Measurements from ENCODE around the gene MAPK6. TPM values are rescaled to one million over a fixed set of nuclear protein-coding genes. Genes with fewer than 3 reads are reported as not detected.

Gene MAPK6
- total RNA-seq, 5 donors from 2014 or later (not counting 1 experiment from before 2014, with no cell fraction given), result 15.1 to 35.1 (median 19.8) TPM

GRCh38 chr15:52114261-52115055 is 95.4 kb downstream of the MAPK6 start:
- Histone ChIP-seq H3K4me3 (ENCODE audit: control insufficient read depth in 1 of 2, extremely low read depth in 1 of 2, low read length in 1 of 2) (no peak overlapping the region), H3K9me3 (no peaks in the 10 kb centered on the region), H3K36me3 (ENCODE audit: control insufficient read depth in 2 of 2, extremely low read depth in 1 of 2, insufficient read depth in 1 of 2, low read length in 1 of 2) (no peaks in the 10 kb centered on the region), H3K27ac (ENCODE audit: low read length) (no peak overlapping the region), H3K27me3 (replicated peaks in 1 of 2; ENCODE audit: control insufficient read depth in 2 of 2, extremely low read depth in 1 of 2, insufficient read depth in 2 of 2, low read length in 1 of 2) (peaks cover 0 to 27% of the 10 kb centered on the region in 2 experiments), H3K4me1 (ENCODE audit: control insufficient read depth in 1 of 2, extremely low read depth in 1 of 2, insufficient read depth in 2 of 2, low read length in 2 of 2) (peaks cover 0 to 15% of the 10 kb centered on the region in 2 experiments)
- Mint-ChIP-seq H3K4me3 (no peak overlapping the region), H3K9me3 (no peaks in the 10 kb centered on the region), H3K4me1 (peaks cover 14 to 24% (median 19%) of the 10 kb centered on the region in 3 donors), H3K36me3 (no peaks in the 10 kb centered on the region), H3K27me3 (peaks cover 10 to 15% of the 10 kb centered on the region in 2 donors), H3K27ac (no peak overlapping the region)
- ChIA-PET POLR2A (interaction anchor here in 1 of 2 donors (0.6 kb wide), 1 partner anchor 106 kb away, joined by 3 read pairs; no protein-coding TSS in a partner anchor), CTCF (no interaction called here)
- WGBS (ENCODE audit: insufficient coverage), result 100% methylated on average over 4 of the region's 5 CpGs
- DNase-seq (no peak), ATAC-seq (replicated peaks in 1 of 4) (no peak)

- DNase-seq (no peak), ATAC-seq (replicated peaks in 1 of 4) (no peak)
- Mint-ChIP-seq H3K27me3 (peaks cover 4 to 7% of the 10 kb centered on the region in 2 donors), H3K9me3 (no peaks in the 10 kb centered on the region), H3K27ac (peak overlapping the region; percentile 49 to 78), H3K36me3 (no peaks in the 10 kb centered on the region), H3K4me3 (no peak overlapping the region), H3K4me1 (peaks cover 14 to 21% (median 19%) of the 10 kb centered on the region in 3 donors)
- 90% methylated on average over 2 of the region's 9 CpGs for WGBS (ENCODE audit: insufficient coverage)
- H3K9me3 ChIP-seq, result no peaks in the 10 kb centered on the region
- no peak overlapping the region for H3K27ac ChIP-seq (ENCODE audit: low read length)
- H3K4me3 ChIP-seq (ENCODE audit: control insufficient read depth in 1 of 2, extremely low read depth in 1 of 2, low read length in 1 of 2), result no peak overlapping the region
- peaks cover 0 to 6% of the 10 kb centered on the region in 2 donors for H3K36me3 ChIP-seq (ENCODE audit: control insufficient read depth in 2 of 2, extremely low read depth in 1 of 2, insufficient read depth in 1 of 2, low read length in 1 of 2)
- CTCF ChIA-PET, result no interaction called here
- peaks cover 0 to 20% of the 10 kb centered on the region in 2 experiments for H3K27me3 ChIP-seq (replicated peaks in 1 of 2; ENCODE audit: control insufficient read depth in 2 of 2, extremely low read depth in 1 of 2, insufficient read depth in 2 of 2, low read length in 1 of 2)
- POLR2A ChIA-PET, result no interaction called here
- peaks cover 0 to 15% of the 10 kb centered on the region in 2 experiments for H3K4me1 ChIP-seq (ENCODE audit: control insufficient read depth in 1 of 2, extremely low read depth in 1 of 2, insufficient read depth in 2 of 2, low read length in 2 of 2)
These were observed 96.8 kb downstream of the MAPK6 start for GRCh38 chr15:52115598-52116427.

Other genes with a start within 250 kb of the MAPK6 start
- 10 to 100 TPM; 47.2 to 55.8 (median 53.4) TPM for gene TMOD3, start 189.6 kb upstream of the MAPK6 start, total RNA-seq
- 10 to 100 TPM in 4 of 5 donors, 1 to 10 TPM in 1; 8.6 to 20.2 (median 16.7) TPM for gene LEO1, start 47.4 kb upstream of the MAPK6 start, total RNA-seq
- gene BCL2L10, start 93.6 kb downstream of the MAPK6 start, total RNA-seq, result under 1 TPM in 3 of 5 donors, not detected in 2; 0.20 to 0.44 (median 0.37) TPM
- gene GNB5, start 172.2 kb downstream of the MAPK6 start, total RNA-seq, result 10 to 100 TPM; 39.7 to 74.4 (median 54.7) TPM

Measured in T-cell (primary cell).